Mesodermal cell (in vitro differentiated cells): ENCODE measurements around the gene CACUL1.

ENCODE experiments used
- H3K27ac ChIP-seq: 2 replicates; pipeline ENCODE4 v1.7.0; 2013; ENCODE audit warnings: mild to moderate bottlenecking, low read depth, low read length, moderate library complexity; ENCODE audit not compliant: severe bottlenecking
- H3K36me3 ChIP-seq: 2 replicates; pipeline ENCODE4 v1.7.1; 2013; ENCODE audit warnings: mild to moderate bottlenecking, low read length, moderate library complexity; ENCODE audit not compliant: control insufficient read depth, insufficient read depth
- H3K4me1 ChIP-seq: one replicate; pipeline ENCODE4 v1.7.1; 2013; ENCODE audit warnings: mild to moderate bottlenecking, low read length; ENCODE audit not compliant: insufficient read depth, control insufficient read depth, poor library complexity, severe bottlenecking
- H3K4me3 ChIP-seq: 2 replicates; pipeline ENCODE4 v1.7.0; 2013; ENCODE audit warnings: low read length, control low read depth, mild to moderate bottlenecking; ENCODE audit not compliant: insufficient read depth, poor library complexity, severe bottlenecking; ENCODE audit errors: extremely low read depth
- H3K9me3 ChIP-seq: 2 replicates; pipeline ENCODE4 v1.7.1; 2013; ENCODE audit warnings: mild to moderate bottlenecking, low read length, moderate library complexity; ENCODE audit not compliant: control insufficient read depth
- WGBS, 2 experiments: methylation state at CpG; one replicate each; pipeline ENCODE4 v1.1.5; 2013; ENCODE audit warnings: missing lambda C conversion rate in 2 of 2; ENCODE audit not compliant: insufficient coverage in 2 of 2; 5-methylcytosine and 5-hydroxymethylcytosine counted together

CACUL1 gene

DNA sequence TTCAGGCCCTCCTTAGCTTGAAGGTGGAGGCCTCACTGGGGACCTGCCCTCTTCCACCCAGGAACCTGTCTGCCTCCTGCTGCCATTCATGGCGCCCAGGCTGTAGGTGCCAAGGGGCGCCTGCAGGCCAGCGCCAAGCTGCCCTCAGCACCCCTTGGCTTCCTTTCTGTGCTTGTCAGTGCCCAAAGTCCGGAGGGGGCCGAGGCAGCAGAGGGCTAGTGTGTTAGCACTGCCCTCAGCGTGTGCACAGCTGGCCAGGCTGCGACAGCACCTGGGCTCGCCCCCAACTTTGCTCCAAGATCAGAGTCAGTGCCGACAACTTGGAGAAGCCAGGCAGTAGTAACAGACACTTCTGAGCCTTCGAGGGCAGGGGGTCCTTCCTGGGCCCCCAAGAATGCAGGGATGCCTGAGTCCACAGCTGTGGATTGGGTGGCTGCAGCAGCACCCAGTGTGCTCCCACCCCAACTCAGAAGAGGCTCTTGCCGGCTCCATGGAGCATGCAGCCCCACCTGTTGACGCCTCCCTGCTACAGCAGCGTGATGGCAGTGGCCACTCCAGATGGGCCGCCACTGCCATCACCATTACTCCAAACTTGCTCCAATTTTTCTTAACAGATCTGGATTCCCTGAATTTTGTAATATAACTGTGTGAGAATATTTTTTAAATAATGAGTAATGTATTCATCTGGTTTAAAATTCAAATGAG lies 41.7 kb downstream of the CACUL1 start:
- Histone ChIP-seq H3K9me3 (no peaks in the 10 kb centered on the region), H3K4me3 (no peak overlapping the region), H3K36me3 (peaks cover 21% of the 10 kb centered on the region), H3K4me1 (no peaks in the 10 kb centered on the region), H3K27ac (no peak overlapping the region)
- WGBS, 2 experiments: 94% methylated on average over 11 to 12 of the region's 14 CpGs

DNA sequence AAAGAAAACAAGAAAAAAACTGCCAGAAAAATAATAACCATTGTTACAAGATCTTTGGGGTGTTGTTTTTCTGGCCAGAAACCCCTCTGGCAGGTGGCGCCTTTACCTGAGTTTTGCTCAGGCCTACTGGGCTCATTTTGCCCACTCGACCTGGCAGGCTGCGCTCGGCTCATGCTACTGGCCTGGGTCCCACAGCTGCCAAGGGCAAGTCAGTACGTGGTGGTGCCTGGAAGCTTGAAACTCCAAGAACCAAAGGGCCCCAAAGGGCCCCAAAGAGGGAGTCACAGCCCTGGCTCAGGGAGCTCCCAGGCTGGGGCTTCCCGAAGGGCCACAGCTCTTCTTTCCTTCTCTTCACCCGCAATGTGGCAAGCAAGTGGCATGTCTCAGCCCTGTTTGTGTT lies 42.7 kb downstream of the CACUL1 start:
- no peaks in the 10 kb centered on the region for H3K4me1 ChIP-seq
- no peak overlapping the region for H3K27ac ChIP-seq
- H3K9me3 ChIP-seq: no peaks in the 10 kb centered on the region
- H3K36me3 ChIP-seq: peaks cover 11% of the 10 kb centered on the region
- 97 to 100% methylated on average over 4 to 6 of the region's 7 CpGs for WGBS, 2 experiments
- no peak overlapping the region for H3K4me3 ChIP-seq

DNA sequence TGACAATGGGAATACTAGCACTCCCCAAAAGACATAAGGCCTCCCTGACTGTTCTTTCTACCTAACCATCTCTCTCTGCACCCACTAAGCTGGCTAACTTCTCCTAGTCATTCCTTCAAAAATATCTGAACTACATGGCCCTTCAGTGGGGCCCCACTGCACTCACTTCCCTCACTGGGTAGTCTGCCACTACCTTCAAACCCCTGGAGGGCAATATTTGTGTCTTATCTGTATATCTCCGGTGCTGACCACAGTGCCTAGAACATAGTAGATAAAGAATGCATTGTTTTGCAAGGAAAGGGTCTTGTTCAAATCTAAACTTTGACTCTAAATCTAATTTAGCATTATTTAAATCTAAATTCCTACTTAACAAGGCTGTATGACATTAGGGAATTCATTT lies 44.3 kb downstream of the CACUL1 start:
- Histone ChIP-seq H3K27ac (no peak overlapping the region), H3K4me1 (no peaks in the 10 kb centered on the region), H3K9me3 (no peaks in the 10 kb centered on the region), H3K36me3 (peaks cover 11% of the 10 kb centered on the region), H3K4me3 (no peak overlapping the region)
- no CpG with 5 or more reads among the region's 1 CpG for WGBS, 2 experiments

DNA sequence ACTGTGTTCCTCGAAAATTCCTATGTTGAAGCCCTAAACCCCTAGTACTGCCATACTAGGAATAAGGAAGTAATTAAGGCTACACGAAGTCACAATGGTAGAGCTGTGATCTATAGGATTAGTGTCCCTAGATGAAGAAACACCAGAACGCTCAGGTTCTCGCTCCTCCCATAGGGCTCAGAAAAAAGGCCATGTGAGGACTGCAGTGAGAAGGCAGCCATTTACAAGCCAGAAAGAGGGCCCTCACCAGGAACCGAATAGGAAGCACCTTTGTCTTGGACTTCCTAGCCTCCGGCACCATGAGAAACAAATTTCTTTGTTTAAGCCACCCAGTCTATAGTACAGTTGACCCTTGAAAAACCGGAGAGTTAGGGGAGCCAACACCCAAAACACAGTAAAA lies 46.2 kb downstream of the CACUL1 start:
- 95 to 97% methylated on average over 5 to 6 of the region's 7 CpGs for WGBS, 2 experiments

DNA sequence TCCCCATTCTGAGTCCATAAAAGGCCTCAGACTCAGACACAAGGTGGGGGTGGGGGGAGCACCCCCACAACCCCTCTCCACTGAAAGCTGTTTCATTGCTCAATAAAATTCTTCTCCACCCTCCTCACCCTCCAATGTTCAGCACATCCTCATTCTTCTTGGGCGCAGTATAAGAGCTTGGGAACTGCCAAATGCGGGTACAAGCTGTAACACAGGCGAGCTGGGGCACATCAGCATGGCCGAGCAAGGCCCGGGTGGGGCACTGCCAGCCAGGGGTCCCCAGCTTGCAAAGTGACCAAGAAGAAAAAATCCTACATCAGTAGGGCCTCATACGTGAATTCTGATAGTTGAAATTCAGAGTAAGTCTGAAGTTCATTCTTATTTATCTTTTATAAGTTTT lies 50.1 kb downstream of the CACUL1 start:
- H3K27ac ChIP-seq: no peak overlapping the region
- no peaks in the 10 kb centered on the region for H3K4me1 ChIP-seq
- H3K9me3 ChIP-seq: no peaks in the 10 kb centered on the region
- H3K36me3 ChIP-seq: peaks cover 39% of the 10 kb centered on the region
- 93 to 100% methylated on average over 1 to 5 of the region's 6 CpGs for WGBS, 2 experiments
- no peak overlapping the region for H3K4me3 ChIP-seq

More for the DNA sequence above, 46.2 kb downstream of the CACUL1 start:
- Histone ChIP-seq H3K36me3 (peaks cover 22% of the 10 kb centered on the region), H3K4me3 (no peak overlapping the region), H3K9me3 (no peaks in the 10 kb centered on the region), H3K27ac (no peak overlapping the region), H3K4me1 (no peaks in the 10 kb centered on the region)

DNA sequence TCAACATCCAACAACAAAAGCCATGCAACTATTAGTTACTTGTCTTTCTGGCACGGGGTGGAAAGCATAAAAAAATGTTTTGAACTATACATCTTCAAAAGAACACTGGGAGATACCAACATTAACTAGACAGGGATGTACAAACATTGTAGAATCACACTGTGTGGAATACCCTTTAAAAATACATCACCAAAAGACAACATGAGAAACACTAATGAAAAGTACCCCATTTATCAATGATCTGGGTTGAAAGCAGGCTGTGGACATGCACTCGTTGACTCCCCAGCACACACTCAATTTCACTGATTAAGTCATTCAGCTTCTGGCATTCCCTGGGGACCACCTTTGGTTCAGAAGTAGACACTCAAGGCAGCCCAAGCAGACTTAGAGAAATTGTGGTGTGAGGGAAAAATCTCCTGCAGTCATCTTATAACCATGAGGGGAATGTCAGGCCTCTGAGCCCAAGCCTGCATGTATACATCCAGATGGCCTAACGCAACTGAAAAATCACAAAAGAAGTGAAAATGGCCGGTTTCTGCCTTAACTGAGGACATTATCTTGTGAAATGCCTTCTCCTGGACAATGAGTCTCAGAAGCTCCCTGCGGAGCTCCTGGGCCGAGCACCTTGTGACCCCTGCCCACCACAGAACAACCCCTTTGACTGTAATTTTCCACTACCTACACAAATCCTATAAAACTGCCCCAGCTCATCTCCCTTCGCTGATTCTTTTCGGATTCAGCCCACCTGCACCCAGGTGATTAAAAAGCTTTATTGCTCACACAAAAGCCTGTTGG lies 53.0 kb downstream of the CACUL1 start:
- H3K4me1 ChIP-seq: peaks cover 4% of the 10 kb centered on the region
- H3K36me3 ChIP-seq: peaks cover 47% of the 10 kb centered on the region
- H3K9me3 ChIP-seq: no peaks in the 10 kb centered on the region
- H3K27ac ChIP-seq: peak overlapping the region; percentile 47
- WGBS, 2 experiments: 81 to 83% methylated on average over 6 to 7 of the region's 8 CpGs
- no peak overlapping the region for H3K4me3 ChIP-seq

DNA sequence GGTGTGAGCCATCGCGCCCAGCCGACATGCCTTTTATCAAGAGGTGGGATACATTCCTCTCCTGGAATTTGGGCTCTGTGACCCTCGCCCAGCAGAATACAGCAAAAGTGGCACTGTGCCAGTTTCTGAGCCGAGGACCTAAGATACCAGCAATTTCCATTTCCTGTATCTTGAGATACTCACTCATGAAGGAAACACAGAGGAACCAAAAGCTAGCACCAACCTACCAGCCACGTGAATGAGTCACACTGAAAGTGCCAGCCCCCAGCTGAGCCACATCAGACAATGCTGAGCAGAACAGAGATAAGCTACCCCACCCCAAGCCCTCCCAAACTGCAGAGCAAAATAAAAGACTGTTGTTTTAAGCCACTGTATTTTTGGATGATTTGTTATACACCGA lies 56.3 kb downstream of the CACUL1 start:
- no peak overlapping the region for H3K4me3 ChIP-seq
- H3K27ac ChIP-seq: peak overlapping the region; percentile 33
- H3K9me3 ChIP-seq: no peaks in the 10 kb centered on the region
- H3K36me3 ChIP-seq: peaks cover 43% of the 10 kb centered on the region
- H3K4me1 ChIP-seq: peaks cover 25% of the 10 kb centered on the region
- WGBS, 2 experiments: 64 to 83% methylated on average over 4 to 6 of the region's 7 CpGs

DNA sequence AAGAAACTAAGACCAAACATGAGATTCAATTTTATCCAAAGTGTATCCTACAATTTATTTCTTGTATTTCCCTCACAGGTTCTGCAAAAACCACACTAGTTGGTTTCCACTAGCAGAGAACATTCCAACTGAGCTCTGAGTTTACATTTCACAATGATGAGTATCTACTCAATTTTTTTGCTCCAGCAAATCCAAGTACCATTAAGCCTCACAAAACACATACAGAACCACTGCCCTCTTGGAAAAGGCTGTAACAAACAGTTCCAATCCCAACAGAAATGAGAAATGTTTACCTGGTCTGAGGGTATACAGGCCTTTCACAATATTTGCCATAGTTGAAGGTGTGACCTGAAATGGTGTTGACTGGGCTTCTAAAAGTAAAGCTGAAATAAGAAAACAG lies 59.9 kb downstream of the CACUL1 start:
- Histone ChIP-seq H3K4me3 (no peak overlapping the region), H3K4me1 (peaks cover 29% of the 10 kb centered on the region), H3K9me3 (no peaks in the 10 kb centered on the region), H3K36me3 (peaks cover 35% of the 10 kb centered on the region), H3K27ac (no peak overlapping the region)

DNA sequence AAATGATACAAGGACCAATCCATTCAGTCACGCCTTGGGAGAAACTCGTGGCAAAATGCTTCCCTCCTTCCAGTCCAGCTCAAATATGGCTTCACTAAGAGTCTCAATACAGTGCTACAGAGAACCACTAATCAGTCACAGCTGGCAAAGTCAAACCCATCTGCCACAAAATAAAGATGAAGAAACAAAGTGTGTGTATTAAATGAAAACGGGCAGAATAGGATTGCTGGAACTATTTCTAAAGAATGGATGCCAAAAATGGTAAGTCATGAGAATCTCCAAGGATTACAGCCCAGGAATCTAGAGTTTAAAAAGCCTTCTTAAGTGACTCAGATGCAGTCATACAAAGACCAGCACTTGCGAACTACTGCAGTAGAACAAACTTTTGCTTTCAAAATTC lies 61.9 kb downstream of the CACUL1 start:
- Histone ChIP-seq H3K4me1 (peaks cover 24% of the 10 kb centered on the region), H3K4me3 (no peak overlapping the region), H3K36me3 (peaks cover 49% of the 10 kb centered on the region), H3K27ac (no peak overlapping the region), H3K9me3 (no peaks in the 10 kb centered on the region)
- WGBS, 2 experiments: 78 to 89% methylated on average over 2 to 3 of the region's 4 CpGs

DNA sequence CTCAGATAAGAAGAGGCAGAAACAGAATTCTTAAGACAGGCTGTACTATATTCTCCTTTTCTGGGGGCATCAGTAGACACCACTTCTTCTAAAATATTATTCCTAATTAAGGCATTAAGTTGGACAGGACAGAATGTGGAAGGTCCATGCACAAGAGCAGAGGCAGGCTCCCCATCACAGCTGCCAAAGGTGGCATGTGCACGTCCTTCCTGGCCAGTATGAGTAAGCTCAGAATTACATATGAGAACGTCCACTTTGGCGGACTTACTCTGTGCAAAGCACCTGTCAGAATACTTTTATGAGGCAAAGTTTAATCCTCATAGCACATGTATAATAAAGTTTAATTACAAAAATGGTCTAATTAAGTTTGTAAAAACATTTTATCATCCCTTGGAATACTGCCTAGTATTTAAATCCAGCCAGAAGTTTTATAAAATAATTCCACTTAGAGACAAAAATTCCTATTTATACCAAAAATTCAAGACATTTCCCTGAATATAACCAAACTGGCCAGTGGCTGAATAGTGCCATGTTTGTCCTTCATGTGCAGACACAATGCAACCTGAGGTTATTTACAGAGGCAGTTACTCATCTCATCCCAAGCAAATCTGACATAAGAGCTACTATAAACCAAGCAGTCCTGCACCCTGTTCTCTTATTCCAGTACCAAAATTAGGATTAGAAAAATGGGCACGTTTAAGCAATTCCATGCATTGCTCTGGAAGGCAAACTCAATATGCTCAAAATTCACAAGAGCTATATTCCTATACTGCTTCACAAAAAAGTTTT lies 65.5 kb downstream of the CACUL1 start:
- WGBS, 2 experiments: 80 to 92% methylated on average over 2 of the region's 4 CpGs
- no peaks in the 10 kb centered on the region for H3K9me3 ChIP-seq
- H3K4me3 ChIP-seq: no peak overlapping the region
- H3K36me3 ChIP-seq: peaks cover 75% of the 10 kb centered on the region
- H3K27ac ChIP-seq: no peak overlapping the region
- H3K4me1 ChIP-seq: peaks cover 9% of the 10 kb centered on the region
